ENCODE results near the gene SRGAP3.
A peak's percentile ranks its signal among the peaks of the same experiment; 100 is the strongest.

The SRGAP3 gene

GRCh38 chr3:9202546-9202945, 46.9 kb downstream of the SRGAP3 start:
- H3K4me1 ChIP-seq (ENCODE audit: control insufficient read depth, insufficient read depth, low read length, poor library complexity, severe bottlenecking): peaks cover 5% of the 10 kb centered on the region
- H3K27ac ChIP-seq (ENCODE audit: low read depth, low read length, severe bottlenecking): peak overlapping the region; percentile 30
- H3K4me3 ChIP-seq (ENCODE audit: extremely low read depth, insufficient read depth, low read length, poor library complexity, severe bottlenecking): no peak overlapping the region
- no peaks in the 10 kb centered on the region for H3K9me3 ChIP-seq (ENCODE audit: control insufficient read depth, low read length)
- 75 to 89% methylated on average over 3 to 4 of the region's 4 CpGs for WGBS, 2 experiments (ENCODE audit: insufficient coverage in 2 of 2)
- no peaks in the 10 kb centered on the region for H3K36me3 ChIP-seq (ENCODE audit: control insufficient read depth, insufficient read depth, low read length)

GRCh38 chr3:9201955-9202354, 47.5 kb downstream of the SRGAP3 start:
- no peaks in the 10 kb centered on the region for H3K36me3 ChIP-seq (ENCODE audit: control insufficient read depth, insufficient read depth, low read length)
- H3K9me3 ChIP-seq (ENCODE audit: control insufficient read depth, low read length): no peaks in the 10 kb centered on the region
- WGBS, 2 experiments (ENCODE audit: insufficient coverage in 2 of 2): 76 to 80% methylated on average over 2 to 5 of the region's 6 CpGs
- peaks cover 5% of the 10 kb centered on the region for H3K4me1 ChIP-seq (ENCODE audit: control insufficient read depth, insufficient read depth, low read length, poor library complexity, severe bottlenecking)
- no peak overlapping the region for H3K4me3 ChIP-seq (ENCODE audit: extremely low read depth, insufficient read depth, low read length, poor library complexity, severe bottlenecking)
- no peak overlapping the region for H3K27ac ChIP-seq (ENCODE audit: low read depth, low read length, severe bottlenecking)

GRCh38 chr3:9201266-9201665, 48.2 kb downstream of the SRGAP3 start:
- Histone ChIP-seq H3K4me3 (ENCODE audit: extremely low read depth, insufficient read depth, low read length, poor library complexity, severe bottlenecking) (no peak overlapping the region), H3K27ac (ENCODE audit: low read depth, low read length, severe bottlenecking) (no peak overlapping the region), H3K36me3 (ENCODE audit: control insufficient read depth, insufficient read depth, low read length) (no peaks in the 10 kb centered on the region), H3K4me1 (ENCODE audit: control insufficient read depth, insufficient read depth, low read length, poor library complexity, severe bottlenecking) (peaks cover 5% of the 10 kb centered on the region), H3K9me3 (ENCODE audit: control insufficient read depth, low read length) (no peaks in the 10 kb centered on the region)
- WGBS, 2 experiments (ENCODE audit: insufficient coverage in 2 of 2): 90 to 100% methylated on average over 5 of the region's 5 CpGs

GRCh38 chr3:9199775-9200174, 49.7 kb downstream of the SRGAP3 start:
- no peaks in the 10 kb centered on the region for H3K36me3 ChIP-seq (ENCODE audit: control insufficient read depth, insufficient read depth, low read length)
- H3K27ac ChIP-seq (ENCODE audit: low read depth, low read length, severe bottlenecking): no peak overlapping the region
- no peaks in the 10 kb centered on the region for H3K9me3 ChIP-seq (ENCODE audit: control insufficient read depth, low read length)
- 80 to 88% methylated on average over 1 to 2 of the region's 3 CpGs for WGBS, 2 experiments (ENCODE audit: insufficient coverage in 2 of 2)
- H3K4me1 ChIP-seq (ENCODE audit: control insufficient read depth, insufficient read depth, low read length, poor library complexity, severe bottlenecking): peaks cover 3% of the 10 kb centered on the region
- no peak overlapping the region for H3K4me3 ChIP-seq (ENCODE audit: extremely low read depth, insufficient read depth, low read length, poor library complexity, severe bottlenecking)

- Histone ChIP-seq H3K9me3 (ENCODE audit: control insufficient read depth, low read length) (no peaks in the 10 kb centered on the region), H3K27ac (ENCODE audit: low read depth, low read length, severe bottlenecking) (no peak overlapping the region), H3K4me1 (ENCODE audit: control insufficient read depth, insufficient read depth, low read length, poor library complexity, severe bottlenecking) (no peaks in the 10 kb centered on the region), H3K4me3 (ENCODE audit: extremely low read depth, insufficient read depth, low read length, poor library complexity, severe bottlenecking) (no peak overlapping the region), H3K36me3 (ENCODE audit: control insufficient read depth, insufficient read depth, low read length) (no peaks in the 10 kb centered on the region)
- WGBS, 2 experiments (ENCODE audit: insufficient coverage in 2 of 2): 80 to 84% methylated on average over 9 to 10 of the region's 10 CpGs
These were observed 50.5 kb downstream of the SRGAP3 start for GRCh38 chr3:9198899-9199335.

GRCh38 chr3:9198261-9198660, 51.2 kb downstream of the SRGAP3 start:
- no peaks in the 10 kb centered on the region for H3K9me3 ChIP-seq (ENCODE audit: control insufficient read depth, low read length)
- no peaks in the 10 kb centered on the region for H3K36me3 ChIP-seq (ENCODE audit: control insufficient read depth, insufficient read depth, low read length)
- H3K27ac ChIP-seq (ENCODE audit: low read depth, low read length, severe bottlenecking): no peak overlapping the region
- H3K4me3 ChIP-seq (ENCODE audit: extremely low read depth, insufficient read depth, low read length, poor library complexity, severe bottlenecking): no peak overlapping the region
- WGBS, 2 experiments (ENCODE audit: insufficient coverage in 2 of 2): no CpG with 5 or more reads among the region's 3 CpGs
- H3K4me1 ChIP-seq (ENCODE audit: control insufficient read depth, insufficient read depth, low read length, poor library complexity, severe bottlenecking): no peaks in the 10 kb centered on the region

GRCh38 chr3:9196020-9196419, 53.4 kb downstream of the SRGAP3 start:
- Histone ChIP-seq H3K27ac (ENCODE audit: low read depth, low read length, severe bottlenecking) (no peak overlapping the region), H3K9me3 (ENCODE audit: control insufficient read depth, low read length) (no peaks in the 10 kb centered on the region), H3K4me3 (ENCODE audit: extremely low read depth, insufficient read depth, low read length, poor library complexity, severe bottlenecking) (no peak overlapping the region), H3K36me3 (ENCODE audit: control insufficient read depth, insufficient read depth, low read length) (no peaks in the 10 kb centered on the region), H3K4me1 (ENCODE audit: control insufficient read depth, insufficient read depth, low read length, poor library complexity, severe bottlenecking) (no peaks in the 10 kb centered on the region)
- 56 to 82% methylated on average over 5 to 6 of the region's 7 CpGs for WGBS, 2 experiments (ENCODE audit: insufficient coverage in 2 of 2)

GRCh38 chr3:9195390-9195789, 54.1 kb downstream of the SRGAP3 start:
- H3K4me3 ChIP-seq (ENCODE audit: extremely low read depth, insufficient read depth, low read length, poor library complexity, severe bottlenecking): no peak overlapping the region
- H3K27ac ChIP-seq (ENCODE audit: low read depth, low read length, severe bottlenecking): no peak overlapping the region
- 100% methylated on average over 2 to 3 of the region's 3 CpGs for WGBS, 2 experiments (ENCODE audit: insufficient coverage in 2 of 2)
- H3K4me1 ChIP-seq (ENCODE audit: control insufficient read depth, insufficient read depth, low read length, poor library complexity, severe bottlenecking): no peaks in the 10 kb centered on the region
- H3K9me3 ChIP-seq (ENCODE audit: control insufficient read depth, low read length): no peaks in the 10 kb centered on the region
- H3K36me3 ChIP-seq (ENCODE audit: control insufficient read depth, insufficient read depth, low read length): no peaks in the 10 kb centered on the region

GRCh38 chr3:9194509-9195184, 54.8 kb downstream of the SRGAP3 start:
- Histone ChIP-seq H3K27ac (ENCODE audit: low read depth, low read length, severe bottlenecking) (no peak overlapping the region), H3K9me3 (ENCODE audit: control insufficient read depth, low read length) (no peaks in the 10 kb centered on the region), H3K4me1 (ENCODE audit: control insufficient read depth, insufficient read depth, low read length, poor library complexity, severe bottlenecking) (no peaks in the 10 kb centered on the region), H3K4me3 (ENCODE audit: extremely low read depth, insufficient read depth, low read length, poor library complexity, severe bottlenecking) (no peak overlapping the region), H3K36me3 (ENCODE audit: control insufficient read depth, insufficient read depth, low read length) (no peaks in the 10 kb centered on the region)
- 100% methylated on average over 1 of the region's 4 CpGs; no CpG with 5 or more reads in 1 of the 2 experiments for WGBS, 2 experiments (ENCODE audit: insufficient coverage in 2 of 2)

- H3K4me3 ChIP-seq (ENCODE audit: extremely low read depth, insufficient read depth, low read length, poor library complexity, severe bottlenecking): no peak overlapping the region
- H3K4me1 ChIP-seq (ENCODE audit: control insufficient read depth, insufficient read depth, low read length, poor library complexity, severe bottlenecking): no peaks in the 10 kb centered on the region
- WGBS, 2 experiments (ENCODE audit: insufficient coverage in 2 of 2): 86 to 95% methylated on average over 6 to 9 of the region's 10 CpGs
- H3K36me3 ChIP-seq (ENCODE audit: control insufficient read depth, insufficient read depth, low read length): no peaks in the 10 kb centered on the region
- no peaks in the 10 kb centered on the region for H3K9me3 ChIP-seq (ENCODE audit: control insufficient read depth, low read length)
- H3K27ac ChIP-seq (ENCODE audit: low read depth, low read length, severe bottlenecking): no peak overlapping the region
These were observed 55.7 kb downstream of the SRGAP3 start for GRCh38 chr3:9193633-9194195.

GRCh38 chr3:9193211-9193610, 56.2 kb downstream of the SRGAP3 start:
- no peaks in the 10 kb centered on the region for H3K36me3 ChIP-seq (ENCODE audit: control insufficient read depth, insufficient read depth, low read length)
- H3K27ac ChIP-seq (ENCODE audit: low read depth, low read length, severe bottlenecking): no peak overlapping the region
- 94 to 95% methylated on average over 2 to 4 of the region's 4 CpGs for WGBS, 2 experiments (ENCODE audit: insufficient coverage in 2 of 2)

More at GRCh38 chr3:9193211-9193610, 56.2 kb downstream of the SRGAP3 start:
- Histone ChIP-seq H3K4me3 (ENCODE audit: extremely low read depth, insufficient read depth, low read length, poor library complexity, severe bottlenecking) (no peak overlapping the region), H3K4me1 (ENCODE audit: control insufficient read depth, insufficient read depth, low read length, poor library complexity, severe bottlenecking) (no peaks in the 10 kb centered on the region), H3K9me3 (ENCODE audit: control insufficient read depth, low read length) (no peaks in the 10 kb centered on the region)

All from mesodermal cell (in vitro differentiated cells).